Smooth muscle cell (in vitro differentiated cells): ENCODE results near the gene OLFML2A. TPM values are rescaled to one million over a fixed set of nuclear protein-coding genes. Genes with fewer than 3 reads are reported as not detected.

ENCODE experiments used
- DNase-seq: peaks from one replicate; lab custom pipeline; 2025; ENCODE audit not compliant: unreplicated experiment; lab: John Stamatoyannopoulos, UW
- H2AFZ ChIP-seq: fragments of 200-600 bp; sonication (generic); 2 replicates; pipeline ENCODE4 v1.6.0; 2016; ENCODE audit warnings: antibody characterized with exemption, low read depth, mild to moderate bottlenecking
- H3F3A ChIP-seq: fragments of 200-600 bp; sonication (generic); 2 replicates; pipeline ENCODE4 v1.6.0; 2017; ENCODE audit warnings: antibody characterized with exemption, low read depth
- H3K27ac ChIP-seq: fragments of 200-600 bp; sonication (generic); 2 replicates; pipeline ENCODE4 v1.5.1; 2016; ENCODE audit warnings: low read depth, mild to moderate bottlenecking
- H3K27me3 ChIP-seq: fragments of 200-600 bp; sonication (generic); 2 replicates; pipeline ENCODE4 v1.6.1; 2016; ENCODE audit warnings: low read depth, mild to moderate bottlenecking
- H3K36me3 ChIP-seq: fragments of 200-600 bp; sonication (generic); 2 replicates; pipeline ENCODE4 v1.5.1; 2016; ENCODE audit warnings: low read depth
- H3K4me1 ChIP-seq: fragments of 200-600 bp; sonication (generic); 2 replicates; pipeline ENCODE4 v1.5.1; 2016; ENCODE audit warnings: low read depth
- H3K4me2 ChIP-seq: fragments of 200-600 bp; sonication (generic); 2 replicates; pipeline ENCODE4 v1.6.0; 2016; ENCODE audit warnings: mild to moderate bottlenecking
- H3K4me3 ChIP-seq: fragments of 200-600 bp; sonication (generic); 2 replicates; pipeline ENCODE4 v1.5.1; 2016; ENCODE audit warnings: mild to moderate bottlenecking
- H3K79me2 ChIP-seq: fragments of 200-600 bp; sonication (generic); 2 replicates; pipeline ENCODE4 v1.6.0; 2016; ENCODE audit warnings: low read depth, mild to moderate bottlenecking
- H3K9ac ChIP-seq: fragments of 200-600 bp; sonication (generic); 2 replicates; pipeline ENCODE4 v1.6.0; 2016; ENCODE audit warnings: low read depth
- H3K9me3 ChIP-seq: fragments of 200-600 bp; sonication (generic); replicated peaks from 2 replicates; pipeline ENCODE4 v1.5.1; 2016; ENCODE audit warnings: low read depth
- H4K20me1 ChIP-seq: fragments of 200-600 bp; sonication (generic); 2 replicates; pipeline ENCODE4 v1.6.0; 2016; ENCODE audit warnings: low read depth
- WGBS: methylation state at CpG from one replicate; pipeline ENCODE4 v1.1.7; 2016; ENCODE audit warnings: low lambda C conversion rate; 5-methylcytosine and 5-hydroxymethylcytosine counted together
- polyA plus RNA-seq: library from polyadenylated mRNA; unstranded; fragments of >200 nt; fragmentation: Nextera tagmentation; extraction: Ambion mirVana; gene quantifications from 2 replicates; pipeline ENCODE4 v1.2.1, GENCODE V29; 2016
- total RNA-seq: library from RNA; depleted of rRNA; stranded (reverse); fragments of >200 nt; gene quantifications from 2 replicates; pipeline ENCODE4 v1.2.3, GENCODE V29; 2014
- TF ChIP-seq, protein P1 (sequence below): fragments of 200-600 bp; sonication (generic); IDR thresholded peaks from 2 replicates; pipeline ENCODE4 v1.5.1; 2017; ENCODE audit warnings: borderline replicate concordance, mild to moderate bottlenecking, antibody characterized with exemption; ENCODE audit not compliant: insufficient read depth, poor library complexity, severe bottlenecking

The OLFML2A gene
- total and polyA plus RNA-seq, 2 experiments from 2014 or later, result 3.5 to 17.0 TPM

DNA sequence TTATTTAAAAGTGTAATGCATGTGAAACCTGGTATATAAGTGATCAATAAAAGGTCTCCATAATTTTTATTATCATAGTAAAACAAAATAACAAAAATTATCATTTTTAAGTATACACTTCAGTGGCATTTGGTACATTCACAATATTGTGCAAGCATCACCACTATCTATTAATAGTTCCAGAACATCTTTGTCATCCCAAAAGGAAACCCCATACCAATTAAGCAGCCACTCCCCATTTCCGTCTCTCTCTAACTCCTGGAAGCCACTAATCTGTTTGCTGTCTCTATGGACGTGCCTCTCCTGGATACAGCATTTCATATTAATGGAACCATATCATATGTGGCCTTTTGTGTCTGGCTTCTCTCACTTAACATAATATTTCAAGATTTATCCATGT lies 7.6 kb downstream of the OLFML2A start:
- Histone ChIP-seq H3K9ac (no peak overlapping the region), H3K4me1 (peaks cover 7% of the 10 kb centered on the region), H3K4me2 (no peak overlapping the region), H3K27me3 (no peaks in the 10 kb centered on the region), H3K27ac (no peak overlapping the region), H4K20me1 (no peaks in the 10 kb centered on the region), H3F3A (no peaks in the 10 kb centered on the region), H3K9me3 (no peaks in the 10 kb centered on the region), H2AFZ (no peak overlapping the region), H3K36me3 (no peaks in the 10 kb centered on the region), H3K4me3 (no peak overlapping the region), H3K79me2 (no peaks in the 10 kb centered on the region)
- TF ChIP-seq, protein P1, sequence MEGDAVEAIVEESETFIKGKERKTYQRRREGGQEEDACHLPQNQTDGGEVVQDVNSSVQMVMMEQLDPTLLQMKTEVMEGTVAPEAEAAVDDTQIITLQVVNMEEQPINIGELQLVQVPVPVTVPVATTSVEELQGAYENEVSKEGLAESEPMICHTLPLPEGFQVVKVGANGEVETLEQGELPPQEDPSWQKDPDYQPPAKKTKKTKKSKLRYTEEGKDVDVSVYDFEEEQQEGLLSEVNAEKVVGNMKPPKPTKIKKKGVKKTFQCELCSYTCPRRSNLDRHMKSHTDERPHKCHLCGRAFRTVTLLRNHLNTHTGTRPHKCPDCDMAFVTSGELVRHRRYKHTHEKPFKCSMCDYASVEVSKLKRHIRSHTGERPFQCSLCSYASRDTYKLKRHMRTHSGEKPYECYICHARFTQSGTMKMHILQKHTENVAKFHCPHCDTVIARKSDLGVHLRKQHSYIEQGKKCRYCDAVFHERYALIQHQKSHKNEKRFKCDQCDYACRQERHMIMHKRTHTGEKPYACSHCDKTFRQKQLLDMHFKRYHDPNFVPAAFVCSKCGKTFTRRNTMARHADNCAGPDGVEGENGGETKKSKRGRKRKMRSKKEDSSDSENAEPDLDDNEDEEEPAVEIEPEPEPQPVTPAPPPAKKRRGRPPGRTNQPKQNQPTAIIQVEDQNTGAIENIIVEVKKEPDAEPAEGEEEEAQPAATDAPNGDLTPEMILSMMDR, result no peak
- 48% methylated on average over 2 of the region's 2 CpGs for WGBS
- DNase-seq, result no peak

GRCh38 chr9:124786881-124787573 lies 10.1 kb downstream of the OLFML2A start:
- no peak for DNase-seq
- Histone ChIP-seq H3K4me1 (no peaks in the 10 kb centered on the region), H3K4me3 (no peak overlapping the region), H4K20me1 (no peaks in the 10 kb centered on the region), H3K36me3 (no peaks in the 10 kb centered on the region), H3K27ac (no peak overlapping the region), H3K9me3 (no peaks in the 10 kb centered on the region), H3K9ac (no peak overlapping the region), H3F3A (no peaks in the 10 kb centered on the region), H3K79me2 (no peaks in the 10 kb centered on the region), H3K4me2 (no peak overlapping the region), H2AFZ (no peak overlapping the region), H3K27me3 (no peaks in the 10 kb centered on the region)
- WGBS, result 98% methylated on average over 20 of the region's 20 CpGs
- TF ChIP-seq, protein P1, result no peak

DNA sequence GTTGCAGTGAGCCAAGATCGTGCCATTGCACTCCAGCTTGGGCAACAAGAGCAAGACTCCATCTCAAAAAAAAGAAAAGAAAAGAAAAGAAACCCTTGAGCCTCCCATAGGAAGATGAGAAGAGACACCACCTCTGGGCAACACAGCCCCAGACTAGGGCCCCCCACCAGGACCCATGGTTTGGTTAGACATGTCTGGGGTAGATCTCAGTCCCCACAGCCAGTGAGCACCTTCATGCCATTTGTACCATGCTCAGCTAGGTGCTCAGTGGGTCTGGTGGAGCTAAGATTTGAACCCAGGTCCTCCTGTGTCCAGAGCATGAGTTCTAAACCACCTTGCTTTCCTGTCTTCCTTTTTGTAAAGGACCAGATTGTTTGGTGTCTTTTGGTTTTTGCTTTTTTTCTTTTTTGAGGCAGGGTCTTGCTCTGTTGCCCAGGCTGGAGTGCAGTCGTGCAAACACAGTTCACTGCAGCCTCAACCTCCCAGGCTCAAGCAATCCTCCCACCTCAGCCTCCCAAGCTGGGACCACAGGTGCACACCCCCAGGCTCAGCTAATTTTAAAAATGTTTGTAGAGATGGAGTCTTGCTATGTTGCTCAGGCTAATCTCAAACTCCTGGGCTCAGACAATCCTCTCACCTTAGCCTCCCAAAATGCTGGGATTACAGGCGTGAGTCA lies 11.7 kb downstream of the OLFML2A start:
- H2AFZ ChIP-seq, result no peak overlapping the region
- H3K27me3 ChIP-seq, result no peaks in the 10 kb centered on the region
- no peaks in the 10 kb centered on the region for H3F3A ChIP-seq
- no peaks in the 10 kb centered on the region for H3K9me3 ChIP-seq
- no peak for DNase-seq
- no peaks in the 10 kb centered on the region for H4K20me1 ChIP-seq
- TF ChIP-seq, protein P1, result no peak
- WGBS, result 91% methylated on average over 3 of the region's 3 CpGs
- H3K9ac ChIP-seq, result no peak overlapping the region
- no peaks in the 10 kb centered on the region for H3K36me3 ChIP-seq
- H3K4me3 ChIP-seq, result no peak overlapping the region
- no peaks in the 10 kb centered on the region for H3K79me2 ChIP-seq
- H3K4me2 ChIP-seq, result no peak overlapping the region
- H3K4me1 ChIP-seq, result no peaks in the 10 kb centered on the region
- H3K27ac ChIP-seq, result no peak overlapping the region
